H1 (cell line): ENCODE results near the gene EIF3B. TPM values are rescaled to one million over a fixed set of nuclear protein-coding genes. Genes with fewer than 3 reads are reported as not detected.

Experiments used
- ASH2L ChIP-seq: fragments of 200-600, 300-600 bp; sonication (generic); IDR thresholded peaks from one replicate; pipeline ENCODE4 v1.7.1; 2017; ENCODE audit warnings: low read length
- E2F6 ChIP-seq: IDR thresholded peaks from 2 replicates; pipeline ENCODE4 v1.6.1; 2012; ENCODE audit warnings: inconsistent platforms
- polyA plus RNA-seq, 7 experiments: library from polyadenylated mRNA; depleted of rRNA in 3 of 7; stranded (reverse) in 5 of 7; unstranded in 2 of 7; fragments of >200 nt in 5 of 7; fragments of 200-250 nt in 2 of 7; gene quantifications; 1 replicate in 5 of 7; 2 replicates in 1 of 7; 4 replicates in 1 of 7; pipeline versions ENCODE4 v1.2.1 to v1.2.3, GENCODE V29; 2011 to 2013; ENCODE audit warnings: missing spikeins in 2 of 7, mixed read lengths in 2 of 7
- total RNA-seq: library from RNA; stranded (reverse); fragmentation: NEBNext Ultra II Directional; extraction: Animal tissue kit (Norgen Biotek cat#: 25700); gene quantifications from 2 replicates; pipeline ENCODE4 v1.2.1, GENCODE V29; 2021

EIF3B gene
- total and polyA plus RNA-seq, 2 of the 8 experiments (the other 6 are each of a cell fraction or from before 2014, with no cell fraction given) = 167 to 316 TPM

DNA sequence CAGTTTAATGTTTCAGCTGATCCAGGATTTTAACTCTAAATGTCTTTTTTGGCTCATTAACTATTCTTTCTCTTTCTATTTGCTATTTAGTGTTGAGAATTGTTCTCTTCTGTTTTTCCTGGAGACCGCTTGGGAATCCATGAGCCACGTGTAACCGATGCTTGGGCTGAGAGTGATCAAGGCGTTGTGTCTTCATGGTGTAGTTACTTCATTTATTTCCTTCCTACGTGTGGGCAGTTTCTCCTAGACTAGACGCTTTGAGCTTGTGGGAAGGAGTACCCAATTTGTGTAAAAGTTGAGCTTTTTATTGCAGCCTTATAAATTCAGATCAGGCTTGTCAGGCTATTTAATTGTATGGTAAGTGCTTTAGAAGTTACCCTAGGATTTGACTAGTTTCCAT lies 2.9 kb downstream of the EIF3B start (continued):
- TF ChIP-seq E2F6 (no peak), ASH2L (no peak)
